ENCODE results near the gene ZMYM3.
A peak's percentile ranks its signal among the peaks of the same experiment; 100 is the strongest.

ZMYM3 gene

DNA sequence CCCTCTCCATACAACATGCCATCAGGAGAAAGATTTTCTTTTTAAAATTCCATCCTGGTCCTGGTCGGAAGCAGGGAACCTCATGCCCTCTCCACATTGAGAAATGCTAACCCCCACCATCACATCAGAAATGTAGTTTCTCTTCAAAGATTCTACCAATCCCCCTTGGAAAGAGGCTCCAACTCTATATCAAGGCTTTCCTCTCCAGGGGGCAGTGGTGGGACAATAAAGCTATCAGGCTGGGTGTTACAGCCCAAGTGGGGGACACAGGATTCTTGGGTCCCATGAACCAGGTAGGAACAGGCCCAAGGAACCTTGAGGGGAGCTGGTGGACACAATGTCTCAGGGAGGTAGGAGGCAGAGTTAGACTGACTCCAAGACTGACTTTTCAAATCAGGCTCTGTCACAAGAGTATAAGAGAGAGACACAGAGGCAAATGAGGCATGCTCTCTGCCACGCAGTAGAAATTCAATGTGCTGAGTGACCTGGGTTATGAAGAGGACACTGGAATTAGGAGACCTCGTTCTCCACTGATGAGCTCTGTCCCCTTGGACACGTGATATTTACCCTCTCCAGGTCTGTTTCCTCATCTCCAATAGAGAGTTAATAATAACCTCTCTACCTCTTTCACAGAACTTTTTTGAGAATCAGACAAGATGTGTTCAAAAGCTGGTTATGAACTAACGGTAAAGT, 26.4 kb downstream of the ZMYM3 start:
- H3K4me3 Mint-ChIP-seq, result no peak overlapping the region
- peaks cover 3% of the 10 kb centered on the region for H3K27me3 Mint-ChIP-seq (ENCODE audit: low read depth)
- TF ChIP-seq, protein P1, sequence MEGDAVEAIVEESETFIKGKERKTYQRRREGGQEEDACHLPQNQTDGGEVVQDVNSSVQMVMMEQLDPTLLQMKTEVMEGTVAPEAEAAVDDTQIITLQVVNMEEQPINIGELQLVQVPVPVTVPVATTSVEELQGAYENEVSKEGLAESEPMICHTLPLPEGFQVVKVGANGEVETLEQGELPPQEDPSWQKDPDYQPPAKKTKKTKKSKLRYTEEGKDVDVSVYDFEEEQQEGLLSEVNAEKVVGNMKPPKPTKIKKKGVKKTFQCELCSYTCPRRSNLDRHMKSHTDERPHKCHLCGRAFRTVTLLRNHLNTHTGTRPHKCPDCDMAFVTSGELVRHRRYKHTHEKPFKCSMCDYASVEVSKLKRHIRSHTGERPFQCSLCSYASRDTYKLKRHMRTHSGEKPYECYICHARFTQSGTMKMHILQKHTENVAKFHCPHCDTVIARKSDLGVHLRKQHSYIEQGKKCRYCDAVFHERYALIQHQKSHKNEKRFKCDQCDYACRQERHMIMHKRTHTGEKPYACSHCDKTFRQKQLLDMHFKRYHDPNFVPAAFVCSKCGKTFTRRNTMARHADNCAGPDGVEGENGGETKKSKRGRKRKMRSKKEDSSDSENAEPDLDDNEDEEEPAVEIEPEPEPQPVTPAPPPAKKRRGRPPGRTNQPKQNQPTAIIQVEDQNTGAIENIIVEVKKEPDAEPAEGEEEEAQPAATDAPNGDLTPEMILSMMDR (IDR thresholded peaks at IDR 0.05; ENCODE audit: unreplicated experiment in 3 of 3), result no peak
- no peaks in the 10 kb centered on the region for H3K36me3 Mint-ChIP-seq (ENCODE audit: low read depth)
- H3K27ac Mint-ChIP-seq, result peak overlapping the region in 1 of 3 experiments; percentile 27
- H3K4me1 Mint-ChIP-seq, result no peaks in the 10 kb centered on the region
- peaks cover 21% of the 10 kb centered on the region for H3K9me3 Mint-ChIP-seq

- Mint-ChIP-seq H3K36me3 (ENCODE audit: low read depth) (no peaks in the 10 kb centered on the region), H3K9me3 (peaks cover 21% of the 10 kb centered on the region), H3K27ac (peak overlapping the region in 2 of 3 experiments; percentile 65 to 86), H3K4me1 (no peaks in the 10 kb centered on the region), H3K27me3 (ENCODE audit: low read depth) (peaks cover 3% of the 10 kb centered on the region), H3K4me3 (no peak overlapping the region)
- TF ChIP-seq, protein P1 (IDR thresholded peaks at IDR 0.05; ENCODE audit: unreplicated experiment in 3 of 3), result no peak
These were observed 28.3 kb downstream of the ZMYM3 start for GRCh38 chrX:71225676-71226075.

- Mint-ChIP-seq H3K36me3 (ENCODE audit: low read depth) (no peaks in the 10 kb centered on the region), H3K27me3 (ENCODE audit: low read depth) (peaks cover 3% of the 10 kb centered on the region), H3K9me3 (peaks cover 21% of the 10 kb centered on the region), H3K4me3 (no peak overlapping the region), H3K27ac (peak overlapping the region in 1 of 3 experiments; percentile 86), H3K4me1 (no peaks in the 10 kb centered on the region)
- TF ChIP-seq, protein P1 (IDR thresholded peaks at IDR 0.05; ENCODE audit: unreplicated experiment in 3 of 3), result no peak
These were observed 28.9 kb downstream of the ZMYM3 start for GRCh38 chrX:71225009-71225408.

- TF ChIP-seq, protein P1 (IDR thresholded peaks at IDR 0.05; ENCODE audit: unreplicated experiment in 3 of 3), result no peak
- H3K4me1 Mint-ChIP-seq, result no peaks in the 10 kb centered on the region
- peak overlapping the region in 1 of 3 experiments; percentile 49 for H3K27ac Mint-ChIP-seq
- H3K36me3 Mint-ChIP-seq (ENCODE audit: low read depth), result no peaks in the 10 kb centered on the region
- H3K27me3 Mint-ChIP-seq (ENCODE audit: low read depth), result peaks cover 3% of the 10 kb centered on the region
- H3K4me3 Mint-ChIP-seq, result no peak overlapping the region
- H3K9me3 Mint-ChIP-seq, result peaks cover 21% of the 10 kb centered on the region
These were observed 29.7 kb downstream of the ZMYM3 start for GRCh38 chrX:71224098-71224708.

DNA sequence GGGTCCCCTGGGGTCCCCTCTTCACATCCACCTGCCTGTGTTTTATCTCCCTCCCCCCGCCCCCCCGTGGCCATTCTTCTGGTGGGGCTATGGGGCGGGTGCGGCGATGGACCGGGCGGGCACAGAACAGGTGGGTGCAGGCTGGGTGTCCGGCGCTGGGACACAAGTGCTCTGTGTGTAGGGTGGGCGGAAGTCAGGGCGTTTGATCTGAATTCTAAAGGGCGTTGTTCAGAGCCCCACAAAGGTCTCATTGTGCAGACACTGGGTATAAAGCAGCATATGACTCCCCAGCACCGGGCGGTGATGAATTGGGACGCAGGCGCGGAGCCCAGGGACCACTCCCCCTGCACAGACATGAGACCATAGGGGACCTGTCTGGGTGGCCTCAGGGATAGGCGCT, 31.0 kb downstream of the ZMYM3 start, which contains the start of gene GJB1:
GJB1 (plus strand) TSS at position 296 of the 400 bp plus-strand sequence. CDS start 484 bp downstream, outside the sequence.
- Mint-ChIP-seq H3K4me3 (no peak within 1 kb of the TSS), H3K9me3 (peaks cover 14% of the 10 kb centered on the region), H3K27me3 (ENCODE audit: low read depth) (peaks cover 3% of the 10 kb centered on the region), H3K36me3 (ENCODE audit: low read depth) (no peaks in the 10 kb centered on the region), H3K4me1 (no peaks in the 10 kb centered on the region), H3K27ac (peak within 1 kb of the TSS in 1 of 3 experiments; percentile 49)
- TF ChIP-seq, protein P1 (IDR thresholded peaks at IDR 0.05; ENCODE audit: unreplicated experiment in 3 of 3), result no peak

Data from nephron (organoid).